GM19372 (cell line): ENCODE measurements around the gene HOXC4.

Experiments used
- ATAC-seq: cut with Tn5 transposase; IDR thresholded peaks from one replicate; pipeline ENCODE4 v1.9.1; 2021; ENCODE audit warnings: mild to moderate bottlenecking, low read depth, moderate library complexity; ENCODE audit not compliant: unreplicated experiment

HOXC4 gene

GRCh38 chr12:54027442-54027786 lies 26.2 kb upstream of the HOXC4 start:
- no peak for ATAC-seq

GRCh38 chr12:54028314-54029201 lies 25.1 kb upstream of the HOXC4 start, which contains the start of gene HOXC6:
Gene HOXC6 (plus strand): TSS chr12:54028440. CDS start chr12:54028522, 82 bp downstream.
- ATAC-seq, result no peak

DNA sequence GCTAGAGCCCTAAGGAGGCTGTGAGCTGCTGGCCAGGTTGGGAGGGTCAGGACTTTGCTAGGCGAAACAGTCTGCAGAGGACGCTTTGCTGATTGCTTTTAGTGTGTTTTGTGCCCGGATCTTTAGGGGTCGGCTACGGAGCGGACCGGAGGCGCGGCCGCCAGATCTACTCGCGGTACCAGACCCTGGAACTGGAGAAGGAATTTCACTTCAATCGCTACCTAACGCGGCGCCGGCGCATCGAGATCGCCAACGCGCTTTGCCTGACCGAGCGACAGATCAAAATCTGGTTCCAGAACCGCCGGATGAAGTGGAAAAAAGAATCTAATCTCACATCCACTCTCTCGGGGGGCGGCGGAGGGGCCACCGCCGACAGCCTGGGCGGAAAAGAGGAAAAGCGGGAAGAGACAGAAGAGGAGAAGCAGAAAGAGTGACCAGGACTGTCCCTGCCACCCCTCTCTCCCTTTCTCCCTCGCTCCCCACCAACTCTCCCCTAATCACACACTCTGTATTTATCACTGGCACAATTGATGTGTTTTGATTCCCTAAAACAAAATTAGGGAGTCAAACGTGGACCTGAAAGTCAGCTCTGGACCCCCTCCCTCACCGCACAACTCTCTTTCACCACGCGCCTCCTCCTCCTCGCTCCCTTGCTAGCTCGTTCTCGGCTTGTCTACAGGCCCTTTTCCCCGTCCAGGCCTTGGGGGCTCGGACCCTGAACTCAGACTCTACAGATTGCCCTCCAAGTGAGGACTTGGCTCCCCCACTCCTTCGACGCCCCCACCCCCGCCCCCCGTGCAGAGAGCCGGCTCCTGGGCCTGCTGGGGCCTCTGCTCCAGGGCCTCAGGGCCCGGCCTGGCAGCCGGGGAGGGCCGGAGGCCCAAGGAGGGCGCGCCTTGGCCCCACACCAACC lies 23.9 kb upstream of the HOXC4 start:
- ATAC-seq, result no peak

DNA sequence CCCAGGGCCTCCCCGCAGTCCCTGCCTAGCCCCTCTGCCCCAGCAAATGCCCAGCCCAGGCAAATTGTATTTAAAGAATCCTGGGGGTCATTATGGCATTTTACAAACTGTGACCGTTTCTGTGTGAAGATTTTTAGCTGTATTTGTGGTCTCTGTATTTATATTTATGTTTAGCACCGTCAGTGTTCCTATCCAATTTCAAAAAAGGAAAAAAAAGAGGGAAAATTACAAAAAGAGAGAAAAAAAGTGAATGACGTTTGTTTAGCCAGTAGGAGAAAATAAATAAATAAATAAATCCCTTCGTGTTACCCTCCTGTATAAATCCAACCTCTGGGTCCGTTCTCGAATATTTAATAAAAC lies 23.2 kb upstream of the HOXC4 start:
- no peak for ATAC-seq

- no peak for ATAC-seq
Measured at GRCh38 chr12:54030889-54031471, 22.7 kb upstream of the HOXC4 start.

DNA sequence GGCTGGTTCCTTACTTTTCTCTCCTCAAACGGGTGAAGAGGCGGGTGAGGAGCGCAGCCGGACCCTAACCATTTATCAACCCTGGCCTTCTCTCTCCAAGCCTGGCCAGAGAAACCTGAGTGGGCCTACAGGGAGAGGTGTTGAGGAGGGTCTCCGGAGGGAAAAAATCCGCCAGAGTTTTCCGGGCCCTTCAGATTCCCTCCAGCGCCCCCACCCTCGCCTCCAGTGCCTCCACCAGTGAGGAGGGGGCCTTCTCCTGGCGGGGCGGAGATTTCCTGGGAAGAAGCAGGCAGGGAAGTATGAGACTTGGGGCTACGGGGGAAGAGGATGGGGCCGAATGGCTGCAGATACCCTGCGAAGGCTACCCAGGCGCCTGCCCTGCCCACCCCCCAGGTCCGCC lies 22.2 kb upstream of the HOXC4 start:
- no peak for ATAC-seq

DNA sequence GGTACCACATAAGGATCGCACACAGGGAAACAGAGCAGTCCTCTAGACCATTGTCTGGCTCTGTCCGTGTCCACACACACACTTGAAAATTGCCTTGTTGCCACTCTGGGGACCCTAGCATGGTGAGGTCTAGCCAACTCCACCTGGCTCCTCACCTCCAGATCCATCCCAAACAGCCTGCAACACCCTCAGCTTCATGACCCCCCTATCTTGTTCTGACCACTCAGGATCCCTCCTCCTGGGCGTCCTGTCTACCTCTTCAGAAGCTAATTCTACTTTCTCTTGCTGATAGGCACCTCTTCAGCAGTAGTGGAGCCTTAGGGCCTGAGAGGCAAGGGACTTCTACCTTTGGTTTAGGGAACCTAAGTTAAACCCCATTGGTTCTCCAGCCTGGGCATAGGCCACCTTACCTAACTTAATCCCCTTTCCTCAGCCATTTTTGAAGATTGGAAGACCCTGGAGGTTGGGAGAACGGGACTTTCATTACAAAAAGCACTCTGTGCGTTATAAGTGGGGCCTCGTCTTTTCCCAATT lies 21.5 kb upstream of the HOXC4 start:
- no peak for ATAC-seq

GRCh38 chr12:54032627-54033100 lies 21.0 kb upstream of the HOXC4 start, which contains the start of gene HOXC5:
Gene HOXC5 (plus strand): TSS chr12:54033050. CDS start chr12:54033123, 73 bp downstream.
- no peak for ATAC-seq

GRCh38 chr12:54033106-54033979 lies 20.3 kb upstream of the HOXC4 start:
- ATAC-seq, result no peak

GRCh38 chr12:54033980-54034784 lies 19.5 kb upstream of the HOXC4 start:
- no peak for ATAC-seq

GRCh38 chr12:54034785-54035310 lies 18.8 kb upstream of the HOXC4 start:
- ATAC-seq, result no peak

GRCh38 chr12:54035568-54036264 lies 17.9 kb upstream of the HOXC4 start:
- ATAC-seq, result no peak

- no peak for ATAC-seq
Measured at GRCh38 chr12:54036620-54037359, 16.8 kb upstream of the HOXC4 start.

DNA sequence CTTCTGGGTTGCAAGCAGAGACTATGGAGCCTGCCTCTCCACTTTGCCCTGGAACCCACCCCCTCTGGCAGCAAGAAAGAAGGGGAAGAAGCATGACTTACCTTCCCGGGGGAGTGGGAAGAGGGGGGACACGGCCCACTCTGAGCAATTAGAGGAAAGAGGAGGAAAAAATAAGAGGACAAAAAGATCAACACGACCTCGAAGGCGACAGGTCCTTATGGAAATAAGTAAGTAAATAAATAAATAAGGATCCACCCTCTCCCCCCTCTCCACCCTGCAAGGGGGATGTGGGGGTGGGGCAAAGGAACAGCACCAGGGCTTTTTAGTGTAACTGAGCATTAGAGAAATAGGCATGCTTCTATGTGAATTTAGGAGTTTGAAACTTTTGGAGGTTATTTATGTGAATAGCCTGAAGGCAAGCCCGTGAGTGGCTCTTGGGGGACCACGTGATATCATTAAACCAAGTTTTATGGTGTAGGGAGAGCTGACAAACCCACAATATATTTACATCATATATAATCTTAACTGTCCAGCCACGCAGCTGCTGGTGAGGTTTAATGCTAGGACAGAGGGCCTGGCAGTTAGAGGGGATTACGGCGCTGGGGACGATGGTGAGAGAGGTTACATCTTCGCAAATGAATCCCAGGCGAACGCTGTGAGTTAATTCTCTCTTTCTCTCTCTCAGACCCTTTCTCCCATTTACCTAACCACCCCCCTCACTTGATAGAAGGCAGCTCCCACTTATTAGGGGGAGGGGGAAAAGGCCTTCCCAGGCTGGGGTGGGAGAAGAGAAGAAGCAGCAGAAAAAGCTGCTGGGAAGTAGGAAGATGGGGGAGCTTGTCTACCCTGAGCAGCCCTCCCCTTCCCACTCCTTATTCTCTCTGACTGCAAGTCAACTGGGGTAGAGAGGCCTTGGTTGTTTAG lies 16.0 kb upstream of the HOXC4 start:
- no peak for ATAC-seq

GRCh38 chr12:54038284-54038870 lies 15.3 kb upstream of the HOXC4 start:
- ATAC-seq, result no peak

GRCh38 chr12:54038871-54039414 lies 14.7 kb upstream of the HOXC4 start:
- no peak for ATAC-seq
